Amniotic epithelial cell (primary cell): Measurements from ENCODE around the gene RNASEL.
A peak's percentile ranks its signal among the peaks of the same experiment; 100 is the strongest.

Source experiments
- DNase-seq: peaks from one replicate; pipeline ENCODE4 v3.0.0-alpha.2; 2010; ENCODE audit warnings: low read depth

The RNASEL gene

DNA sequence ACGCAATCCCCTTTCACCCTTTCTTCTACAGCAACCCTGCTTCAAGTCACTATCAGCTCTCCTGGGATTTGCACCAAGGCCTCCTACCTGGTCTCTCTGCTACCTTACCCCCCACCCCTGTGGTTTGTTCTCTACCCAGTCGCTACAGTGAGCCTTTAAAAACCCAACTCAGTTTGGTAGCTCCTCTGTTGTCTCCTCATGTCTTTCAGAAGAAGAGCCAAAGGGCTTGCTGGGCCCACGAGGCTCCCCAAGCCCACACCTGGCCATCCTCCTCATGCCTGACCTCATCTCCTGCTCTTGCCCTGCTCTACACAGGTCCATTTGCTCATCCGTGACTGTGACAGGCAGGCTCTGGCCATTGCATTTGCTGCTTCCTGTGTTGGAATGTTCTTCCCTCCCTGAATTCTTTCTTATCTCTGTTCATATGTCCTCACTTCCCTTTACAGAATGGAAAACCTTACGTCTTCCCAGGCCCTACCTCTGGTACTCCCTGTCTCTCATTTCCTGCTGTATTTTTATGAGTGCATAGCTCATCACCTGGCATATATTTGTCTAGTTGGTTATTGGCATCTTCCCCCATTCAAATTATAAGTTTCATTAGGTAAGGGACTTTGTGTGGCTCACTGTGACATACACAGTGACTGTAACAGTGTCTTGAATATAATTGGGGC, 11.8 kb upstream of the RNASEL start:
- DNase-seq = no peak

DNA sequence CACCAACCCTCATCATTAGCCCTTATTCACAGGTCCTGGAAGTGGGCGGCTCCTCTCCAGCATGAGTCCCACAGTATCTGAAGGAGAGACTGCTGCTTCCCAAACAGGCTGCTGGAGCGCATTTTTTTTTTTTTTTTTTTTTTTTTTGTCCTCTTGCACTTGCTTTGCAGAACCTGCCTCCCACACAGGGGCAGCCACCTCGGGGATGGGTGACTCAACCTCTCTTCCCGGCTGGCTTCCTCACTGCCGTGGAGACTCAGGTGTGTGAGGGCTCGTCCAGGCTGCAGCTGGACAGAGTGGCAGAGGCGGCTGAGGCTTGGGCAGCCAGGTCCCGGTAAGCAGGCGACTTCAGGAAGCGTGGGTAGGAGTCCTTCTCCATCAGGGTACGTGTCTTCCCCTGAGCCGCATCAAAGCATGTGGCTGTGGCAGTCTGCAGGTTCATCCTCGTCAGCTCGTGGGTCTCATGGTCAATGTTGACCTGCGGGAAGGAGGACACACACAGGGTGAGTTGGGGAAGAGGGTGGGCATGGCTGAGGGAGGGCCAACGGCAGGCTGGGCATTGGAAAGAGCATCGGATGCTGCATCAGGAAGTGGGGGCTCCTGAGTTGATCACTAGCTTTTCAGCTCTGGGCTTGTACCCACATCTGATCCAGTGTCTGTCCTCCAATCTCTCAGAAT, 11.1 kb upstream of the RNASEL start:
- no peak for DNase-seq

DNA sequence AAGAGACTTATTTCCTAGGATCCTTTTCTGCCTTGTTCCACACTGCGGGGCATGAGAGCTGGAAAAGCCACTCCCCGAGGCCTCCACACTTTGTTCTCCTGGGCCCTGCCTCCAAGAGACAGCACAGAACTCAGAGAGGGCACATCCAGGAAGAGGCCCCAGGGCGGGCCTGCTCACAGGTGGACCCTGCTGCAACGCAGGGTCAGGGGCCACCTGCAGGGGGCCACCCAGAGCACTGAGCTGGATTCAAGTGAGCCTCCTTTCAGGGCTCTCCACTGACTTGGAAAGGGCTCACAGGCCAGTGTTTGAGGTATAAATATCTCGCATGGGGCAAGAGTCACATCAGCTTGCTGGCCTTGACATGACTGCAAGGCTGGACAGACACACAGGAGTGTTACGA, 10.3 kb upstream of the RNASEL start:
- DNase-seq = no peak

DNA sequence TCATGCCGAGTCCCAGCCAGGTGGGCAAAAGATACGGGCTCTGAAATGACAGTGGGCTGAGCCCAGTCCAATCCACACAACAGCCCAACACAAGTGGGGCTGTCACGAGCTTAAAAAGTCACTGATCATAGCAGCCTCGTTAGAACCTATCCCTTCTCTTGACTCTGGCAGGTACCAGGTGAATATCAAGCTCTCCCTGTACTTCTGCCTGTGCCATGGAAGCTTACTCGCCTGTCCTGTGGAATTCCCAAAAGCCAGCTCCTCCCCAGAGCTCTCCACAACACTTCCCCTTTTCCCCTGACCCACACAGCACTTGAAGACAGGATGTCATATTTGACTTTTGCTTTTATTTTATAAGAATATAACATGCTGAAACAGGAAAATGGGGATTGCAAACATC, 9.2 kb upstream of the RNASEL start:
- no peak for DNase-seq

DNA sequence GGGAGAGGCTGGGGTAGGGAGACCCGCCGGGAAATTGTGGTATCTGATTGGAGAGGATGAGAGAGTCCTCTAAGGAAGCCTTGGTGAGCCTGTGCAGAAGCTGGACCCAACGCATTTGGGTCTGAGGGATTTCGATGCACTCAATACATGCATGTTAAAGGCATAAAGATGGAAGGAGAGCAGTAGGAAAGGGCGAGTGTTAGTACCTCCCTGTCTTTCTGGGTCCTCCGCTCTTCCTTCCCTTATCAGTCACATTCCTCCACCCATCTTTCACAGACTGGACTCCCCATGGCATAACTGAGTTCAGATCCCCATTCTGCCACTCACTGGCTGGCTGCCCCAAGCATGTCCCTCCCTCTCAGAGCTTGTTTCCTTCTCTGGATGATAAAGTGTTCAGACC, 7.9 kb upstream of the RNASEL start:
- no peak for DNase-seq

DNA sequence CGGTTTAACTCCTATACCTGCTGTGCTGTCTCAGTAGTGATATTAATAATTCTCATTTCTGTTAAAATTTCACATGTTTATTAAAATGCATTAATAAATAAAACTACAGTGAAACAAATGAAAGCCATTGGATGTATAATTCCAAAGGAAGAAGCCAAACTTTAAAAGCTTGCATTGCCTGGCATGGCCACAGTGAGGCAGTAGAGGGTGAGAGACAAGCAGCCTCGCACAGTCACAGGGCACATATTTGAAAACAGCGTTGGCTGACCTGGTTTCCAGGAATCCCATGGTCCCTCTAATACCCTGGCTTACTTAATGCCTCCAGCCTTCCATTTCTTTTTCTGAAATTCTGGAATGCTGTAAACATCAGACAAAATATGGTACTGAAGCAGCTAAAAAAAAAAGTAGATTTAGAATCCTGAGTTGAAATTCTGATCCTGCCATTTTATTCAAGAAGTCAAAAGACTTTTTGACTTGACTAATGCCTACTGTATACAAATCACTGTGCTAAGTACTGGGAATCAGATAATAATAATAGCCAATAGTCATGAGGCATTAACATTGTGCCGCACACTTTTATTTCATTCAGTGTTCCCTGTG, 6.7 kb upstream of the RNASEL start:
- peak; percentile 87 for DNase-seq

DNA sequence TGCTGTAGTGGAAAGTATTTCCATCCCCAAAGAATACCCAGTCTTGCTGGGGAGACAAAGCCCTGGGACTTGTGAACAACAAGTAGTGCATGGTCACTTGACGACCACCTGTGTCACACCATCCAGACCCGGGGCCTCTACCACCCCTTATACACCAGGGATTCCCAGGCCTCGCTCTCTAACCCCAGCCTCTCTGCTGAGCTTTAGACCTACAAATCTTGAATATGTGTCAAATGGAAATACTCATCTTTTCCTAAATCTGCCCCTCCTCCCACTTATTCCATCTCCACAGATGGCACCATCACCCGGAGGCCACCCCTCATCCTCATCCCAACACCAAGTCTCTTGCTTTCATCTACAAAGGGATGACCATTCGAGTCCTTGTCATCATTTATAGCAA, 875 bp upstream of the RNASEL start:
- no peak for DNase-seq

DNA sequence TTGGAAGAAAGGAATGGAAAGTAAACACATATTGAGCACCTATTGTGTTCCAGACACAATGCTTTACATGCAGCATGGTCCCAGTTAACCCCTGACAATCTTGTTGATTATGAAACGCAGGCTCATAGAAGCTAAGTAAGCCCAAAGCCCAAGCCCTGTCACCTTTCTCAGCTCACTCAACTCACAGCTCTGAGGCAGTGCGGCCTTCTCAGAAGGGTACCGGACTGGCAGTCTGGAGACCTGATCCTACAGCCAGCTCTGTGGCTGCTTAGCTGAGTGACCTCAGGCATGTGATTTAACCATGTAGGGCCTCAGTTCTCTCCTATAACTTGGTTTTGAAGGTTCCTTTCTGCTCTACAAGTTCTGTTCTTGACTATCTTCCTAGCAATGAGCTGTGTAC, 464 bp upstream of the RNASEL start:
- DNase-seq = no peak

DNA sequence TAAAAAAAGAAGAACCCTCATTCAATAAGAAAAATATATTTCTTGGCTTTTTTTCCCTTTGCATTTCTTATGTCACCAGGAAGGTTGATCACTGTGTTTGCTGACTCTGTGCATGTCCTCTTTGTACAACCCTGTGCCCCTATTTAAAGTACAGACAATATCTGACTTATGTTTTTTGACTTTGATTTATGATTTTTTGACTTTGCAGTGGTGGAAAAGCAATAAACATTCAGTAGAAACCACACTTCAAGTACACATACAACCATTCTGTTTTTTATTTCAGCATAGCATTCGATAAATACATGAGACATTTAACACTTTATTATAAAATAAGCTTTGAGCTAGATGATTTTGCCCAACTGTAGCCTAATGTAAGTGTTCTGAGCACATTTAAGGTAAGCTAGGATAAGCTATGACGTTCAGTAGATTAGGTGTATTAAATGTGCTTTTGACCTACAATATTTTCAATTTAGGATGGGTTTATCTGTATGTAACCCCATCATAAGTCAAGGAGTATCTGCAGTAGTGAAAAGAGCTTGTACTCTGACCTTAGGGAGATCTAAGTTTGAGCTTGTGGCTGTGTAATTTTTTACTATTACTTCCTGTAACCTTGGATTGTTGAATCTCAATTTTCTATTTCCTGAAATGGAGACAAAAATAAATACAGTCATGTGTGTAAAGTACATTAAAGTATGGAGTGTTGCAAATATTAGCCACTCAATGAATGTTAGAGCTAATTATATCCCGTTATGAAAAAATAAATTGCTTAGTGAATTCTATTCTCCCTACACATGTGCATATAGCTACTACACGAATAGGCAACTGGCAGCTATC, 1.2 kb downstream of the RNASEL start:
- no peak for DNase-seq

DNA sequence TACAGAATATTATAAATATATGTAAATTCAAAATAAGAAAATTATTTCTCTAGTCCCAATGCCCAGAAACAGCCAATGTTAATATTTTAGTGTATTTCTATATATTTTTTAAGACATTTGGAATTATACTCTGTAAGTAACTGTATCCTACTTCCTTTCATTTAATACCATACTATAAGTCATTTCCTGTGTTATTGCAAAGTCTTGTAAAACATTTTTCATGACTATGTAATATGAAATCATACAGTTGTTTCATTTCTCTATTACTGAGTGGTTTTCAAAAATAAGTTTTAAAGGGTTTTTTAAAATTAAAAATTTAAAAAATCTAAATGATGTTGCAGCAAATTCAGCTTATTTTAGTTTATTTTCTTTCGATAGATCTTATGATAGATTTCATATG, 2.0 kb downstream of the RNASEL start:
- no peak for DNase-seq

DNA sequence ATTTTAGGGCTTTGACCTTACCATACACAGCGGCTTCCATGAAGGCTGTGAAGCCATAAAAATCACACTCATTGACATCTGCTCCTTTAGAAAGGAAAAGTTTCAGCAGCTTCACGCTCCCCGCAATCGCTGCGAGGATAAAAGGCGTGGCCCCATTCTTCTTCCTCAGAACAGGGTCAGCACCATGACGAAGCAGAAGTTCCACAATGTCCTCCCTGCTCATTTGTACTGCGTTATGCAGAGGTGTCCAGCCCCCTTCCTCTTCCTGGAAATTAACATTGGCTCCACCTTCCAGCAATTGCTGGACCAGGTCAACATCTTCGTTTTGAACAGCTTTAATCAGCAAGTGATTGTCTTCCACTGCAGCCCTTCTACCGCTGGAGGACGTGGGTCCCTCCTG, 2.7 kb downstream of the RNASEL start:
- DNase-seq = no peak

DNA sequence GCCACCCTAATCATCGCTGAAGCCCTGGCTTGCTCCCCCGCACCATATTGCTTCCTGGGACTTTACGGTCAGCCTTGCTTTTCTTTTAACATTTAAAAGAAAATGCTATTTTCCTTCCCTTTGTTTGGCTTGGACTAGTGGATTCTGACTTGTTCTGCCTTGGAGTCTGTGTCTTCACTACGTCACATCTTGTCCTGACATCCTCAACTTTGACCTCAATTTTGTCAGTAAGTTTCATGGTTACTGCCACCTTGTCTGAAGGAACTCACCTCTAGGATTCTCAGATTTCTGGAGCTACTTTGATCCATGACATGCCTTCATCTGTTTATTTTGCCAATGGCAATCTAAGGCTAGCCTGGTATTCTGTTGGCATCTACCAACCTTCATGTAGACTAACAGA, 4.3 kb downstream of the RNASEL start:
- no peak for DNase-seq

DNA sequence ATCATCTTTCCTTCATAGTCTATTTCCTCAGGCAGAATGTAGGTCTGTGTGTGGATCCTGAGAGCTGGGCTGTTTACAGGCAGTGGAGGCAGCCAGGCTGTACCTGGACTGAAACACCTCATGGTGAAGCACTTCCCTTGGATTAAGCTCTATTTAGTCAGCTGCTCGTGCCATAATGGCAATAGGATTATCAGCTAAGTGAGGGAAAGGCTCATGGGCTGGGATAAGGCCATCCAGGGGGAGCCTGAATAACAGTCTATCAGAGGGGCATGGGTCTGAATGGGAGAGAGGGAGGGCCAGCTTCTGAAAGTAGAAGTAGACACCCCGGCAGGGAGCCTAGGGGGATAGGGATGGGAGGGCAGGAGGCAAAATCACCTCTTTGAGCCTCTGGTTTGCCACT, 8.3 kb downstream of the RNASEL start:
- no peak for DNase-seq

DNA sequence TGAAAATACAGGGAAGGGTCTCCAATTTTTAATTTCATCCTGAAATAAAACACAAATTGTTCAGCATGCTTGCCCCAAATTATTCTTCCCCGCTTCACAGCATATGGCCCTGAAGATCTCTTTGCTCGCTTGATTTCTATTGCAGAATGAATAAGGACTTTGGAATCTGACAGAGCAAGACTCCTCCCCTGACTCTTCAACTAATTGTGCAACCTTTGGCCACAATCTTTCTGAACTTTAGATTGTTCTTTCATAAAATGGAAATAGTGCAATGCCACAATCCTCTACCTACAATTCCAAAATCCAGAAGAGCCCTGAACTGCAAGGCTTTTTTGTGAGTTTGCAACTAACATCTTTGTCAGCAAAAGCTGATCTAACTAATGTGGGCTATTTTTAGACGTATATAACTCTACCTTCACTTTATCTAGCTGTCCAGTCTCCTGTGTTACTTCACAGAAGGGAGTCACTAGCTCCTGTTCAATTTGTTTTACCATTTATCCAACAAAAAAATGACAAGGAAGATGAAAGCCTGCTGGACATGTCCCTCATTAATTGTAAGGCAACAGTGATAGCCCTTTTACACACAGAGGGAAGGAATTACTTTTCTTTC, 13.4 kb downstream of the RNASEL start:
- peak; percentile 85 for DNase-seq

DNA sequence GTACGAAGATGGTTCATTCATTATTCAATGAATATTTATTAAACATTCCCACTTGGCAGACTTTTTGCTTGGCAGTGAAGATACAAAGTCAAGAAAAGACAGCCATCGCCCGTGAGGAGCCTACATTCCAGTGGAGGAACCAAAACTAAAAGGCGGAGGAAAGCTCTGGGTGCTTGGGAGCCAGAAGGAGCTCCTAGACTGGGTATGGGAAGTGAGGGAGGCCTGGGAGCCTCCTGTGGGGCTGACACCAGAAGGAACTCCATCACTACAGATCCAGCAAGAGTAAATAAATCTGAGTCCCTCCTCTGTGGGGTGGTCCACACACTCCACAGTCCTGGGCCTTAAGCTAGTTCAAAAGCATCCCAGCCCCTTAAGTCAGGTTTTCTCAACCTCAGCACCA, 14.9 kb downstream of the RNASEL start:
- no peak for DNase-seq

DNA sequence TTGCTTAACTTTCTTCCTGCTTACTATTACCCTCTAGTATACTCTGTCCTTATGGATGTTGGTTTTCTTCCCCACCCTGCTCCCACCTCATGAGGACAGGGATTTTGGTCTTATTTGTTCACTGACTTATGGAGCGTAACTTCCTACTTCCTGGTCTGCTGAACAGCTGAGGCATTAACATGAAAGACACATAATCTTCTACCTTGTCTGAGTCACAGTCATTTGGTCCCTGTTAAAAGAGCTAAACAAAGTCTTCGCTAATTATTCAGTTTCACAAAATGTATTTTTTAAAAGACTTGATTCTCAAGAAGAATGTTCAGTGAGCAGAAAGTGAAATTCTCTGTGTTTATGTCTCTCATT, 18.5 kb downstream of the RNASEL start:
- DNase-seq = no peak

DNA sequence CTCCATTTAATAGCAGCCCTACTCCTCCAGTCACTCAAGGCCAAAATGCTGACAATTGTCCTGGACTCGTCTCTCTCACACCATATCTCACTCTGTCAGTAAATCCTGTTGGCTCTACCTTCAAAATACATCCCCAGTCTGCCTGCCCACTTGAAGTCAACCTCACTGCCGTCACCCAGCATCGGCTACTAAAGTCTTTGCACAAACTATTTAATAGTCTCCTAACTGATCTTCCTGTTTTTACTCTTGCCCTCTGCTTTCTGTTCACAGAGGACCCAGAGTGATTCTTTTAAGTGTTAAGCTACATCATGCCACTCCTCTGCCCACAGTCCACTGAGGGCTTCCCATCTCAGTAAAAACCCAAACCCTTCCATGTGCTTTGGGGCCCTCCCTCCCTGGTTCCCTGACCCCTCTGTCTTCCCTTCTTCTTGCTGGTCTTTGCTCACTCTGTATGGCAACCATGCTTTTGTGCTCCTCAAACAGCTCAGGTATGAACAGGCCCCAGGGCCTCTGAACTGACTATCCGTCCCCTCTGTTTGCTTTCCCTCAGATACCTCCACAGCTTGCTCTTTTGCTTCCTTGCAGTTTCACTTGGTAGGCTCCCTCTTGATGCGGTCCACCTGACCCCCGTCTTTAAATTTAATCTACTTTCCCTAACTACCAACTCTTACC, 19.0 kb downstream of the RNASEL start:
- no peak for DNase-seq

DNA sequence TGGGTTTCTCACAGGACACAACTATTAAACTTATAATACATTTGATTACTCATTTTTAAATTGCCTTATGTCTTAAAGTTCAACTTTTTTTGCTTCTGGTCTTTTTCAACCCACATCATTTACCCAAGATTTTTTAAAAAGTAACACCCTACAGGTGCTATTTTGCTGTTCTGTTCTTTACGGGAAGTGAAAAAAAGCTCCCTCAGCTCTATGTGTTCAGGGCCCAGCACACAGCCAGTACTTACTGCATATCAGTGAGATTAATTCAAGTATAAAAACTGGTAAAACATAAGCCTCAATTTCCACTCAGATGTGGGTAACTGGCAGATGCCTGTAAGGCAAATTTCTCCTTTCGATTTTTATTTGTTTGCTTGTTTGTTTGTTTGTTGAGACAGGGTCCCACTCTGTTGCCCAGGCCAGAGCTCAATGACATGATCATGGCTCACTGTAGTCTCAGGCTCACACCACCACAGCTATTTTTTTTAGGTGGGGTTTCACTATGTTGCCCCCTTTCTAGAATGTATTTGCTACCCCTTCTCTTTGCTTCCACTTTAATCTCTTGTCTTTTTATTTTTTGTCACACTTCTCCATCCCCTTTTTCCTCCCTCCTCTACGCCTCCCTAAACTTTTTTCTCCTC, 20.3 kb downstream of the RNASEL start:
- DNase-seq = no peak

DNA sequence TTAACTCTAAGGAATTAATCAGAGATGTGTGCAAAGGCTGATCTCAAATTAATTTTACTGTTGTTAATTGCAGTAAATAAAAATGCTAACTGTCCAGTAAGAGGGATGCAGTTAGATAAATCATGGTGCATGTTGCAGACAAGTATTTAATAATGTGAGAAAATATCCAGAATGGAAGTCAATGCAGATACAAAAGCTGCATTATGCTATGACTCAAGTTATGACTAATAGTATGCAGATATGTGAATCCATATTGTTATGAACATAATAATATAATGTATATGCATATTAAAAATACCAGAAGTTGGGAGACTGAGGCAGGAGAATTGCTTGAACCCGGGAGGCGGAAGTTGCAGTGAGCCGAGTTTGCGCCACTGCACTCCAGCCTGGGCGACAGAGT, 21.4 kb downstream of the RNASEL start:
- DNase-seq = no peak

DNA sequence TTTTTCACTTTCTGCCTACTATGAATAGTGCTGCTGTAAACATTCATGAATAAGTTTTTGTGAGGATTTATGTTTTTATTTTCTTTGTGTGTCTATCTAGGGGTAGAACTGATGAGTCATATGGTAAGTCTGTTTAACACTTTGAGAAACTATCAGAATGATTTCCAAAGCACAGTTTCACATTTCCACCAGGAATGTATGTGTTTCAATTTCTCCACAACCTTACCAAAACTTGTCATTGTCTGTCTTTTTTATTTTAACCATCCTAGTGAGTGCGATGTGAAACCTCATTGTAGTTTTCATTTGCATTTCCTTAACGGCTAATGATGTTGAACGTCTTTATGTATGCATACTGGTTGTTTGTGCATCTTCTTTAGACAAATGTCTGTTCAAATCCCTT, 23.5 kb downstream of the RNASEL start:
- DNase-seq = peak; percentile 9

DNA sequence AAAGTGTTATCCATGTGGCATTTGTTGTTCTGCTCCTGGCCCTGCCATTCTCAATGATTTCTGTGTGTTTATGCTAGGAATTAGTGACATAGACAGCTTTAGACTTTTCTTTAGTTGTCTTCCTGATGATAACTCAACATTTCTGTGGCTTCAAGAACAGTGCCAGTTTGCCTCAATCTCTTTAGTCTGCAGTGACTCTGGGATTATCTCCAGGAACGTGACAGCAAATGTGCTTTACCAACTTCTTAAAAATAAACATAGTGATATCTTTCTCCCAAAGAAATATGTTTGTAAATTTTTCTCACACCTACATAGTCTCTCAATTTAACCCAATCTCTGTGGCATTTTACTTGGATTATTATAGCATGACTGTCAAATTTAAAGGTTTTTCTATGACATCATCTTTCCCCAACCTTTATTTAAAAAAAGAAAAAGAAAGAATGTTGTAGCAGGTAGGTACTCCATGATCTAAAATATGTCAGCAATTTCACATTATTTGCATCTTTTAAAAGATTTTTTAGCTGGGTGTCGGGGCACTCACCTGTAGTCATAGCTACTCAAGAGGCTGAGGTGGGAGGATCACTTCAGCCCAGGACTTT, 24.6 kb downstream of the RNASEL start:
- no peak for DNase-seq
